Thyroid gland (tissue), 4 donors: Measurements from ENCODE around the gene NRROS. TPM values are rescaled to one million over a fixed set of nuclear protein-coding genes. Genes with fewer than 3 reads are reported as not detected.

Experiments used
- DNase-seq, 2 donors: peaks; one replicate each; pipeline ENCODE4 v3.0.0-alpha.2; 2019
- H3K27ac ChIP-seq, 3 donors: fragments of 200-600 bp; sonication (generic); 1 replicate in 2 of 3; 2 replicates in 1 of 3; pipeline ENCODE4 v1.5.1; 2016 to 2019; ENCODE audit warnings: mild to moderate bottlenecking in 1 of 3, moderate library complexity in 1 of 3
- H3K27me3 ChIP-seq: fragments of 200-600 bp; sonication (generic); one replicate; pipeline ENCODE4 v1.5.1; 2019
- H3K36me3 ChIP-seq, 2 donors: fragments of 200-600 bp; sonication (generic); one replicate each; pipeline ENCODE4 v1.5.1; 2016 to 2019
- H3K4me1 ChIP-seq, 2 donors: fragments of 200-600 bp; sonication (generic); one replicate each; pipeline ENCODE4 v1.5.1; 2017 to 2019
- H3K4me3 ChIP-seq, 3 donors: fragments of 200-600 bp; sonication (generic); replicated peaks in 1 of 3; 1 replicate in 2 of 3; 2 replicates in 1 of 3; pipeline ENCODE4 v1.5.1; 2016; ENCODE audit warnings: mild to moderate bottlenecking in 1 of 3
- H3K9me3 ChIP-seq: fragments of 200-600 bp; sonication (generic); one replicate; pipeline ENCODE4 v1.5.1; 2017
- CTCF ChIP-seq, 6 experiments: fragments of 200-600 bp in 3 of 6; fragments of 450-650 bp in 3 of 6; sonication (generic) in 3 of 6; IDR thresholded peaks; one replicate each; pipeline ENCODE4 v1.5.1; 2016 to 2019; ENCODE audit warnings: antibody characterized with exemption in 6 of 6, mild to moderate bottlenecking in 2 of 6, inconsistent platforms in 1 of 6, moderate library complexity in 1 of 6
- POLR2A ChIP-seq, 2 donors: fragments of 450-650 bp; IDR thresholded peaks; one replicate each; pipeline ENCODE4 v1.6.1; 2017; ENCODE audit warnings: antibody characterized with exemption in 2 of 2, mild to moderate bottlenecking in 2 of 2, moderate library complexity in 1 of 2
- WGBS, 2 donors: methylation state at CpG; one replicate each; pipeline ENCODE4 v1.1.5; 2017; 5-methylcytosine and 5-hydroxymethylcytosine counted together
- intact Hi-C: fragments of 100-400 bp; cut with DNase I; formaldehyde crosslinking; loops from one replicate; pipeline ENCODE4 v1.15.1; 2023
- total RNA-seq, 4 donors: library from RNA; depleted of rRNA; stranded (reverse); fragments of >200 nt; gene quantifications; one replicate each; pipeline ENCODE4 v1.2.3, GENCODE V29; 2016

The NRROS gene
- total RNA-seq, 4 donors from 2014 or later = 1.2 to 3.9 (median 1.7) TPM

- Histone ChIP-seq H3K4me3 (no peak overlapping the region), H3K27me3 (no peaks in the 10 kb centered on the region), H3K36me3 (no peaks in the 10 kb centered on the region), H3K27ac (no peak overlapping the region), H3K4me1 (peaks cover 0 to 9% of the 10 kb centered on the region in 2 donors), H3K9me3 (no peaks in the 10 kb centered on the region)
- TF ChIP-seq CTCF (IDR thresholded peaks at IDR 0.05) (no peak), POLR2A (IDR thresholded peaks at IDR 0.05) (no peak)
- WGBS, 2 donors = 76 to 85% methylated on average over 11 to 12 of the region's 12 CpGs
- DNase-seq = no peak
- intact Hi-C loops = no loop called here
Observed at GRCh38 chr3:196654006-196654734, 14.7 kb downstream of the NRROS start.

GRCh38 chr3:196654735-196655090, 15.2 kb downstream of the NRROS start:
- Histone ChIP-seq H3K27ac (no peak overlapping the region), H3K27me3 (no peaks in the 10 kb centered on the region), H3K4me3 (no peak overlapping the region), H3K36me3 (no peaks in the 10 kb centered on the region), H3K9me3 (no peaks in the 10 kb centered on the region), H3K4me1 (peaks cover 0 to 9% of the 10 kb centered on the region in 2 donors)
- 50 to 54% methylated on average over 1 to 7 of the region's 7 CpGs for WGBS, 2 donors
- intact Hi-C loops = no loop called here
- DNase-seq = peak in 1 of 2 donors; percentile 25
- no peak for TF ChIP-seq POLR2A (IDR thresholded peaks at IDR 0.05)
- TF ChIP-seq CTCF (IDR thresholded peaks at IDR 0.05) = no peak

GRCh38 chr3:196655496-196655895, 16.0 kb downstream of the NRROS start:
- Histone ChIP-seq H3K27me3 (no peaks in the 10 kb centered on the region), H3K27ac (no peak overlapping the region), H3K9me3 (no peaks in the 10 kb centered on the region), H3K36me3 (no peaks in the 10 kb centered on the region), H3K4me1 (peaks cover 0 to 10% of the 10 kb centered on the region in 2 donors), H3K4me3 (no peak overlapping the region)
- WGBS, 2 donors = 61 to 69% methylated on average over 12 of the region's 12 CpGs
- DNase-seq = peak in 1 of 2 donors; percentile 9
- intact Hi-C loops = no loop called here
- TF ChIP-seq POLR2A (IDR thresholded peaks at IDR 0.05) = no peak

- 92 to 94% methylated on average over 5 of the region's 5 CpGs for WGBS, 2 donors
- Histone ChIP-seq H3K36me3 (no peaks in the 10 kb centered on the region), H3K27ac (no peak overlapping the region), H3K27me3 (no peaks in the 10 kb centered on the region), H3K9me3 (no peaks in the 10 kb centered on the region), H3K4me1 (peaks cover 0 to 16% of the 10 kb centered on the region in 2 donors), H3K4me3 (no peak overlapping the region)
- DNase-seq = no peak
- intact Hi-C loops = no loop called here
- TF ChIP-seq CTCF (IDR thresholded peaks at IDR 0.05) (no peak), POLR2A (IDR thresholded peaks at IDR 0.05) (no peak)
Observed at GRCh38 chr3:196656213-196656612, 16.7 kb downstream of the NRROS start.

- TF ChIP-seq POLR2A (IDR thresholded peaks at IDR 0.05) (no peak), CTCF (IDR thresholded peaks at IDR 0.05) (no peak)
- H3K36me3 ChIP-seq = no peaks in the 10 kb centered on the region
- H3K4me1 ChIP-seq = peaks cover 0 to 14% of the 10 kb centered on the region in 2 donors
- no peaks in the 10 kb centered on the region for H3K27me3 ChIP-seq
- 92 to 96% methylated on average over 16 to 25 of the region's 35 CpGs for WGBS, 2 donors
- no peak overlapping the region for H3K27ac ChIP-seq
- H3K4me3 ChIP-seq = no peak overlapping the region
- DNase-seq = no peak
- H3K9me3 ChIP-seq = no peaks in the 10 kb centered on the region
- intact Hi-C loops = no loop called here
Observed at GRCh38 chr3:196659901-196660351, 20.4 kb downstream of the NRROS start.
